HG02642 (cell line): ENCODE measurements around the gene FABP6.
A peak's percentile ranks its signal among the peaks of the same experiment; 100 is the strongest.
"Not testable (repeated sequence)": the region's sequence is repeated elsewhere in the genome, so short reads cannot be mapped to it uniquely, and the experiment has no call there.

Experiments used
- ATAC-seq: cut with Tn5 transposase; IDR thresholded peaks from one replicate; pipeline ENCODE4 v1.9.1; 2021; ENCODE audit warnings: mild to moderate bottlenecking; ENCODE audit not compliant: unreplicated experiment, poor library complexity

Gene FABP6

GRCh38 chr5:160229190-160229742, at the start of gene FABP6:
Gene FABP6, plus strand, starts transcription at chr5:160229506. Its CDS starts 52 bp downstream, at chr5:160229558.
- no peak for ATAC-seq

- no peak for ATAC-seq
Measured at GRCh38 chr5:160180931-160181330, 48.4 kb upstream of the FABP6 start.

GRCh38 chr5:160181965-160182622, 47.2 kb upstream of the FABP6 start:
- no peak for ATAC-seq

- ATAC-seq, result no peak
Measured at GRCh38 chr5:160183075-160183474, 46.2 kb upstream of the FABP6 start.

- no peak for ATAC-seq
Measured at GRCh38 chr5:160185626-160186360, 43.5 kb upstream of the FABP6 start.

GRCh38 chr5:160186480-160186879, 42.8 kb upstream of the FABP6 start:
- no peak for ATAC-seq

GRCh38 chr5:160187091-160187490, 42.2 kb upstream of the FABP6 start:
- ATAC-seq, result no peak

GRCh38 chr5:160188141-160189015, 40.9 kb upstream of the FABP6 start:
- no peak for ATAC-seq

GRCh38 chr5:160192424-160192823, 36.9 kb upstream of the FABP6 start:
- no peak for ATAC-seq

GRCh38 chr5:160193076-160193475, 36.2 kb upstream of the FABP6 start:
- not testable (repeated sequence) for ATAC-seq

GRCh38 chr5:160193790-160194189, 35.5 kb upstream of the FABP6 start:
- not testable (repeated sequence) for ATAC-seq

- ATAC-seq, result no peak
Measured at GRCh38 chr5:160197341-160198144, 31.8 kb upstream of the FABP6 start.

GRCh38 chr5:160198146-160198545, 31.2 kb upstream of the FABP6 start:
- ATAC-seq, result no peak

- ATAC-seq, result no peak
Measured at GRCh38 chr5:160198841-160199409, 30.4 kb upstream of the FABP6 start.

GRCh38 chr5:160199410-160199911, 29.8 kb upstream of the FABP6 start:
- ATAC-seq, result peak; percentile 97

- ATAC-seq, result no peak
Measured at GRCh38 chr5:160207061-160207460, 22.2 kb upstream of the FABP6 start.

- ATAC-seq, result no peak
Measured at GRCh38 chr5:160209917-160210316, 19.4 kb upstream of the FABP6 start.

- ATAC-seq, result no peak
Measured at GRCh38 chr5:160210606-160211005, 18.7 kb upstream of the FABP6 start.

GRCh38 chr5:160211352-160211751, 18.0 kb upstream of the FABP6 start:
- no peak for ATAC-seq
